Hepatic stellate cell (primary cell): ENCODE measurements around the gene FLNC.

Experiments
- DNase-seq: peaks from one replicate; pipeline ENCODE4 v3.0.0; 2011; ENCODE audit warnings: low spot score

FLNC gene

GRCh38 chr7:128830231-128831177 lies at the start of gene FLNC:
FLNC (plus strand) TSS chr7:128830406; CDS start chr7:128830638, 232 bp downstream.
- DNase-seq = peak; percentile 64

GRCh38 chr7:128781126-128781525 lies 49.1 kb upstream of the FLNC start:
- no peak for DNase-seq

GRCh38 chr7:128781851-128782250 lies 48.4 kb upstream of the FLNC start:
- no peak for DNase-seq

- DNase-seq = peak; percentile 71
Observed at GRCh38 chr7:128783143-128783861, 46.9 kb upstream of the FLNC start.

GRCh38 chr7:128785738-128786137 lies 44.5 kb upstream of the FLNC start:
- DNase-seq = no peak

- no peak for DNase-seq
Observed at GRCh38 chr7:128788446-128789412, 41.5 kb upstream of the FLNC start.

- DNase-seq = no peak
Observed at GRCh38 chr7:128790315-128791041, 39.7 kb upstream of the FLNC start.

GRCh38 chr7:128791121-128791971 lies 38.9 kb upstream of the FLNC start, which contains the start of gene CCDC136:
CCDC136 (plus strand) TSS chr7:128791968; CDS start chr7:128792412, 444 bp downstream.
- peak; percentile 78 for DNase-seq

- peak; percentile 64 for DNase-seq
Observed at GRCh38 chr7:128791972-128792327, 38.3 kb upstream of the FLNC start.

GRCh38 chr7:128792471-128793180 lies 37.6 kb upstream of the FLNC start:
- no peak for DNase-seq

GRCh38 chr7:128793181-128793547 lies 37.0 kb upstream of the FLNC start:
- no peak for DNase-seq

GRCh38 chr7:128794020-128794419 lies 36.2 kb upstream of the FLNC start:
- DNase-seq = no peak

GRCh38 chr7:128794436-128794835 lies 35.8 kb upstream of the FLNC start:
- DNase-seq = no peak

GRCh38 chr7:128795129-128795528 lies 35.1 kb upstream of the FLNC start:
- DNase-seq = no peak

GRCh38 chr7:128796327-128796726 lies 33.9 kb upstream of the FLNC start:
- no peak for DNase-seq

GRCh38 chr7:128799451-128799850 lies 30.8 kb upstream of the FLNC start:
- DNase-seq = no peak

GRCh38 chr7:128800567-128800966 lies 29.6 kb upstream of the FLNC start:
- no peak for DNase-seq

GRCh38 chr7:128801003-128801402 lies 29.2 kb upstream of the FLNC start:
- no peak for DNase-seq

- no peak for DNase-seq
Observed at GRCh38 chr7:128801667-128802418, 28.4 kb upstream of the FLNC start.
